Neutrophil (primary cell): ENCODE measurements around the gene FCAMR.

Source experiments
- H3K27ac ChIP-seq: fragments of 200-600 bp; sonication (generic); 2 replicates; pipeline ENCODE4 v1.5.1; 2016; ENCODE audit warnings: mild to moderate bottlenecking, moderate library complexity
- H3K27me3 ChIP-seq: fragments of 200-600 bp; sonication (generic); 2 replicates; pipeline ENCODE4 v1.6.0; 2016; ENCODE audit warnings: mild to moderate bottlenecking
- H3K36me3 ChIP-seq: fragments of 200-600 bp; sonication (generic); 2 replicates; pipeline ENCODE4 v1.5.1; 2017
- H3K4me1 ChIP-seq, 2 experiments: fragments of 200-600 bp in 1 of 2; sonication (generic) in 1 of 2; 1 replicate in 1 of 2; 2 replicates in 1 of 2; pipeline versions ENCODE4 v1.5.1 to v1.6.1; 2013 to 2016; ENCODE audit warnings: low read depth in 1 of 2, low read length in 1 of 2, mild to moderate bottlenecking in 1 of 2, moderate library complexity in 1 of 2; ENCODE audit not compliant: control insufficient read depth in 1 of 2, insufficient read depth in 1 of 2
- H3K4me3 ChIP-seq, 2 experiments: fragments of 200-600 bp in 1 of 2; sonication (generic) in 1 of 2; 1 replicate in 1 of 2; 2 replicates in 1 of 2; pipeline ENCODE4 v1.5.1; 2013 to 2016; ENCODE audit warnings: low read depth in 1 of 2, low read length in 1 of 2, mild to moderate bottlenecking in 1 of 2, moderate library complexity in 1 of 2
- H3K9me3 ChIP-seq: fragments of 200-600 bp; sonication (generic); 2 replicates; pipeline ENCODE4 v1.5.1; 2016
- CTCF ChIP-seq: fragments of 200-600 bp; sonication (generic); IDR thresholded peaks from 2 replicates; pipeline ENCODE4 v1.5.1; 2016; ENCODE audit warnings: antibody characterized with exemption

Gene FCAMR

GRCh38 chr1:207009182-207009850 is 39.1 kb upstream of the FCAMR start:
- Histone ChIP-seq H3K4me1 (no peaks in the 10 kb centered on the region), H3K27me3 (peaks cover 9% of the 10 kb centered on the region), H3K27ac (no peak overlapping the region), H3K36me3 (no peaks in the 10 kb centered on the region), H3K9me3 (no peaks in the 10 kb centered on the region), H3K4me3 (no peak overlapping the region)
- no peak for TF ChIP-seq CTCF

GRCh38 chr1:207007352-207008033 is 37.2 kb upstream of the FCAMR start:
- no peak overlapping the region for H3K27ac ChIP-seq

GRCh38 chr1:207006914-207007313 is 36.7 kb upstream of the FCAMR start:
- H3K27me3 ChIP-seq, result no peaks in the 10 kb centered on the region
- no peak overlapping the region for H3K27ac ChIP-seq
- no peak overlapping the region for H3K4me3 ChIP-seq
- TF ChIP-seq CTCF, result no peak
- no peaks in the 10 kb centered on the region for H3K9me3 ChIP-seq
- peaks cover 8 to 11% of the 10 kb centered on the region in 2 experiments for H3K4me1 ChIP-seq
- H3K36me3 ChIP-seq, result no peaks in the 10 kb centered on the region

More at GRCh38 chr1:207007352-207008033, 37.2 kb upstream of the FCAMR start:
- Histone ChIP-seq H3K9me3 (no peaks in the 10 kb centered on the region), H3K4me1 (peaks cover 5 to 6% of the 10 kb centered on the region in 2 experiments), H3K36me3 (no peaks in the 10 kb centered on the region), H3K4me3 (no peak overlapping the region), H3K27me3 (peaks cover 4% of the 10 kb centered on the region)
- TF ChIP-seq CTCF, result no peak

- no peak for TF ChIP-seq CTCF
- Histone ChIP-seq H3K9me3 (no peaks in the 10 kb centered on the region), H3K27ac (no peak overlapping the region), H3K4me1 (peaks cover 8 to 13% of the 10 kb centered on the region in 2 experiments), H3K4me3 (no peak overlapping the region), H3K27me3 (no peaks in the 10 kb centered on the region), H3K36me3 (no peaks in the 10 kb centered on the region)
Observed at GRCh38 chr1:207006083-207006482, 35.8 kb upstream of the FCAMR start.

GRCh38 chr1:207004931-207005830 is 34.9 kb upstream of the FCAMR start:
- Histone ChIP-seq H3K9me3 (no peaks in the 10 kb centered on the region), H3K4me3 (no peak overlapping the region), H3K36me3 (no peaks in the 10 kb centered on the region), H3K4me1 (peaks cover 13 to 19% of the 10 kb centered on the region in 2 experiments), H3K27ac (no peak overlapping the region), H3K27me3 (no peaks in the 10 kb centered on the region)
- no peak for TF ChIP-seq CTCF
